Liver (tissue), 9 donors: Measurements from ENCODE around the gene RASA1. TPM values are rescaled to one million over a fixed set of nuclear protein-coding genes. Genes with fewer than 3 reads are reported as not detected.

Experiments used
- DNase-seq: peaks from one replicate; pipeline ENCODE4 v3.0.0-alpha.2; 2017; ENCODE audit warnings: low spot score
- H3K27ac ChIP-seq, 2 donors: one replicate each; pipeline ENCODE4 v1.7.0; 2013; ENCODE audit warnings: inconsistent platforms in 2 of 2, low read length in 2 of 2, control low read depth in 1 of 2, low read depth in 1 of 2, mild to moderate bottlenecking in 1 of 2
- H3K27me3 ChIP-seq, 4 donors: one replicate each; pipeline versions ENCODE4 v1.6.1 to v1.7.0; 2013; ENCODE audit warnings: low read length in 3 of 4, inconsistent platforms in 1 of 4, mild to moderate bottlenecking in 1 of 4, moderate library complexity in 1 of 4; ENCODE audit not compliant: control insufficient read depth in 4 of 4, insufficient read depth in 4 of 4
- H3K36me3 ChIP-seq, 4 donors: one replicate each; pipeline versions ENCODE4 v1.6.1 to v1.7.0; 2013; ENCODE audit warnings: low read length in 3 of 4, mild to moderate bottlenecking in 3 of 4, low read depth in 1 of 4, moderate library complexity in 1 of 4; ENCODE audit not compliant: control insufficient read depth in 4 of 4, insufficient read depth in 3 of 4
- H3K4me1 ChIP-seq, 4 donors: one replicate each; pipeline versions ENCODE4 v1.6.1 to v1.7.0; 2013; ENCODE audit warnings: low read length in 3 of 4, mild to moderate bottlenecking in 3 of 4, moderate library complexity in 1 of 4; ENCODE audit not compliant: control insufficient read depth in 4 of 4, insufficient read depth in 4 of 4
- H3K4me3 ChIP-seq, 3 donors: one replicate each; pipeline versions ENCODE4 v1.6.1 to v1.7.0; 2013; ENCODE audit warnings: low read length in 3 of 3, control low read depth in 1 of 3, low read depth in 1 of 3, mild to moderate bottlenecking in 1 of 3
- H3K9ac ChIP-seq, 2 donors: one replicate each; pipeline ENCODE4 v1.7.0; 2013; ENCODE audit warnings: low read length in 2 of 2, mild to moderate bottlenecking in 2 of 2, moderate library complexity in 2 of 2, control low read depth in 1 of 2, low read depth in 1 of 2
- H3K9me3 ChIP-seq, 4 donors: one replicate each; pipeline versions ENCODE4 v1.6.1 to v1.7.0; 2013; ENCODE audit warnings: low read length in 3 of 4; ENCODE audit not compliant: control insufficient read depth in 4 of 4
- EGR1 ChIP-seq, 2 donors: IDR thresholded peaks; 2 replicates each; pipeline ENCODE4 v1.6.1; 2016 to 2018; ENCODE audit warnings: antibody characterized with exemption in 2 of 2, low read depth in 2 of 2
- FOXA1 ChIP-seq: IDR thresholded peaks from 2 replicates; pipeline ENCODE4 v1.6.1; 2016; ENCODE audit warnings: antibody characterized with exemption
- FOXA2 ChIP-seq: IDR thresholded peaks from 2 replicates; pipeline ENCODE4 v1.6.1; 2016; ENCODE audit warnings: antibody characterized with exemption
- GABPA ChIP-seq, 2 donors: IDR thresholded peaks in 1 of 2; conservative IDR thresholded peaks in 1 of 2; 2 replicates each; pipeline ENCODE4 v1.6.1; 2016; ENCODE audit warnings: antibody characterized with exemption in 2 of 2, mild to moderate bottlenecking in 1 of 2, moderate library complexity in 1 of 2
- HNF4A ChIP-seq, 2 donors: conservative IDR thresholded peaks; 2 replicates each; pipeline ENCODE4 v1.6.1; 2016; ENCODE audit warnings: antibody characterized with exemption in 2 of 2, mild to moderate bottlenecking in 2 of 2
- HNF4G ChIP-seq: IDR thresholded peaks from 2 replicates; pipeline ENCODE4 v1.6.1; 2016; ENCODE audit warnings: antibody characterized with exemption
- JUND ChIP-seq, 2 donors: IDR thresholded peaks; 2 replicates each; pipeline ENCODE4 v1.6.1; 2016; ENCODE audit warnings: antibody characterized with exemption in 2 of 2
- NR2F2 ChIP-seq: IDR thresholded peaks from 2 replicates; pipeline ENCODE4 v1.6.1; 2016; ENCODE audit warnings: antibody characterized with exemption
- RXRA ChIP-seq, 2 donors: IDR thresholded peaks; 2 replicates each; pipeline ENCODE4 v1.6.1; 2017 to 2018; ENCODE audit warnings: antibody characterized with exemption in 2 of 2, mild to moderate bottlenecking in 1 of 2
- SP1 ChIP-seq: IDR thresholded peaks from 2 replicates; pipeline ENCODE4 v1.6.1; 2018; ENCODE audit warnings: antibody characterized with exemption, mild to moderate bottlenecking
- TAF1 ChIP-seq: conservative IDR thresholded peaks from 2 replicates; pipeline ENCODE4 v1.6.1; 2016; ENCODE audit warnings: antibody characterized with exemption, mild to moderate bottlenecking
- WGBS: extraction: QIAGEN DNeasy Blood & Tissue Kit; methylation state at CpG from one replicate; pipeline ENCODE4 v1.1.7; 2013; 5-methylcytosine and 5-hydroxymethylcytosine counted together
- polyA plus RNA-seq, 2 donors: library from polyadenylated mRNA; stranded (reverse) in 1 of 2; unstranded in 1 of 2; fragments of 200-250 nt in 1 of 2; fragments of >200 nt in 1 of 2; fragmentation: Nextera tagmentation in 1 of 2; extraction: Ambion mirVana in 1 of 2; gene quantifications; one replicate each; pipeline versions ENCODE4 v1.2.1 to v1.2.3, GENCODE V29; 2013 to 2015
- total RNA-seq, 2 donors: library from RNA; depleted of rRNA; stranded (reverse); fragments of >200 nt; gene quantifications; one replicate each; pipeline ENCODE4 v1.2.3, GENCODE V29; 2014
- TF ChIP-seq, protein P1 (sequence below): IDR thresholded peaks from 2 replicates; pipeline ENCODE4 v1.6.1; 2016; ENCODE audit warnings: antibody characterized with exemption, mild to moderate bottlenecking
- TF ChIP-seq, protein P2 (sequence below): IDR thresholded peaks from 2 replicates; pipeline ENCODE4 v1.6.1; 2016; ENCODE audit warnings: antibody characterized with exemption
- TF ChIP-seq, protein P3 (sequence below): IDR thresholded peaks from 2 replicates; pipeline ENCODE4 v1.6.1; 2016; ENCODE audit warnings: antibody characterized with exemption
- TF ChIP-seq, protein P4 (sequence below): IDR thresholded peaks from 2 replicates; pipeline ENCODE4 v1.6.1; 2016; ENCODE audit warnings: antibody characterized with exemption
- TF ChIP-seq, protein P5 (sequence below): fragments of 150-350 bp; IDR thresholded peaks from 2 replicates; pipeline ENCODE4 v1.5.1; 2017; ENCODE audit warnings: improper control_type of control experiment, low read depth, low read length; ENCODE audit not compliant: missing input control
- donor health status: healthy.
- donor health status: healthy.
- donor health status: healthy.
- donor health status: healthy.
- donor health status: healthy.

The RASA1 gene
- total and polyA plus RNA-seq, 4 donors: 3.7 to 18.1 (median 7.0) TPM

DNA sequence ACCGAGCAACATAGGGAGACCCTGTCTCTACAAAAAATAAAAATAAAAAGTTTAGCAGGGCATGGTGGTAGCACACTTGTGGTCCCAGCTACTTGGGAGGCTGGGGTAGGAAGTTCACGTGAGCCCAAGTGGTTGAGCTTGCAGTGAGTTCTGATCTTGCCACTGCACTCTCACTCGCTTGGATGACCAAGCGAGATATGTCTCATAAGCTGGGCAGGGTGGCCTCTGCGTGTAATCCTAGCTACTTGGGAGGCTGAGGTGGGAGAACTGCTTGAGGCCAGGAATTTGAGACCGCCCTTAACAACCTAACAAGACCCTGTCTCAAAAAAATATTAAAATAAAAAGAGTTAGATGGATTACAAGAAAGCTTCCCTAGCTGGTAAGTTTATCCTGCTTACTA is 32.5 kb downstream of the RASA1 start (continued):
- TF ChIP-seq, protein P1, sequence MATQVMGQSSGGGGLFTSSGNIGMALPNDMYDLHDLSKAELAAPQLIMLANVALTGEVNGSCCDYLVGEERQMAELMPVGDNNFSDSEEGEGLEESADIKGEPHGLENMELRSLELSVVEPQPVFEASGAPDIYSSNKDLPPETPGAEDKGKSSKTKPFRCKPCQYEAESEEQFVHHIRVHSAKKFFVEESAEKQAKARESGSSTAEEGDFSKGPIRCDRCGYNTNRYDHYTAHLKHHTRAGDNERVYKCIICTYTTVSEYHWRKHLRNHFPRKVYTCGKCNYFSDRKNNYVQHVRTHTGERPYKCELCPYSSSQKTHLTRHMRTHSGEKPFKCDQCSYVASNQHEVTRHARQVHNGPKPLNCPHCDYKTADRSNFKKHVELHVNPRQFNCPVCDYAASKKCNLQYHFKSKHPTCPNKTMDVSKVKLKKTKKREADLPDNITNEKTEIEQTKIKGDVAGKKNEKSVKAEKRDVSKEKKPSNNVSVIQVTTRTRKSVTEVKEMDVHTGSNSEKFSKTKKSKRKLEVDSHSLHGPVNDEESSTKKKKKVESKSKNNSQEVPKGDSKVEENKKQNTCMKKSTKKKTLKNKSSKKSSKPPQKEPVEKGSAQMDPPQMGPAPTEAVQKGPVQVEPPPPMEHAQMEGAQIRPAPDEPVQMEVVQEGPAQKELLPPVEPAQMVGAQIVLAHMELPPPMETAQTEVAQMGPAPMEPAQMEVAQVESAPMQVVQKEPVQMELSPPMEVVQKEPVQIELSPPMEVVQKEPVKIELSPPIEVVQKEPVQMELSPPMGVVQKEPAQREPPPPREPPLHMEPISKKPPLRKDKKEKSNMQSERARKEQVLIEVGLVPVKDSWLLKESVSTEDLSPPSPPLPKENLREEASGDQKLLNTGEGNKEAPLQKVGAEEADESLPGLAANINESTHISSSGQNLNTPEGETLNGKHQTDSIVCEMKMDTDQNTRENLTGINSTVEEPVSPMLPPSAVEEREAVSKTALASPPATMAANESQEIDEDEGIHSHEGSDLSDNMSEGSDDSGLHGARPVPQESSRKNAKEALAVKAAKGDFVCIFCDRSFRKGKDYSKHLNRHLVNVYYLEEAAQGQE: no peak
- TF ChIP-seq HNF4G (no peak), RXRA (IDR thresholded peaks at IDR 0.05) (no peak), TAF1 (no peak)

DNA sequence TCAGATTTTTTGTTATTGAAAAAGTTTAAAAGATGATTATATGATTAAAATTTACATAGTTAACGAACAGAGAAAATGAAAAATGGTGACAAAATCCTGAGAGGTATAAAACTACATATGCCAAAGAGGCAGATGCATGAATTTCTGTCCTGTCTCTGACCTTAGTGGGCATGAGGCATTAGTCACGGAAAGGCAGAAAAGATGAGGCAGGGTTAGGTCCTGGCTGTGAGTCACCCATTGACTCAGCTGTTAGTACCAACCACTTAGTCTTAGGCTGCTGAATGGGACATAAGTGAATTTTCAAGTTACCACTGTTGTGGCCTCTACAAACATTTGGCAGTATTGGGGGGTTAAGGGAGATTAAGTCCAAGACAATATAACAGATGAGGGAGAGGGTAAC is 33.1 kb downstream of the RASA1 start:
- Histone ChIP-seq H3K27ac (no peak overlapping the region), H3K36me3 (peaks cover 0 to 6% (median under 1%) of the 10 kb centered on the region in 4 donors), H3K4me3 (no peak overlapping the region), H3K27me3 (no peaks in the 10 kb centered on the region), H3K9ac (no peak overlapping the region), H3K4me1 (no peaks in the 10 kb centered on the region), H3K9me3 (no peaks in the 10 kb centered on the region)
- TF ChIP-seq GABPA (IDR thresholded peaks at IDR 0.05 in 1 of 2, conservative IDR thresholded peaks at IDR 0.05 in 1 of 2): no peak
- TF ChIP-seq TAF1: no peak
- no peak for TF ChIP-seq RXRA (IDR thresholded peaks at IDR 0.05)
- TF ChIP-seq JUND (IDR thresholded peaks at IDR 0.05): no peak
- TF ChIP-seq EGR1 (IDR thresholded peaks at IDR 0.05; ENCODE audit: low read depth in 2 of 2): no peak
- TF ChIP-seq, protein P2, sequence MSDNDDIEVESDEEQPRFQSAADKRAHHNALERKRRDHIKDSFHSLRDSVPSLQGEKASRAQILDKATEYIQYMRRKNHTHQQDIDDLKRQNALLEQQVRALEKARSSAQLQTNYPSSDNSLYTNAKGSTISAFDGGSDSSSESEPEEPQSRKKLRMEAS: no peak
- TF ChIP-seq FOXA1: no peak
- no peak for TF ChIP-seq NR2F2
- WGBS: 94% methylated on average over 2 of the region's 2 CpGs
- DNase-seq: no peak

DNA sequence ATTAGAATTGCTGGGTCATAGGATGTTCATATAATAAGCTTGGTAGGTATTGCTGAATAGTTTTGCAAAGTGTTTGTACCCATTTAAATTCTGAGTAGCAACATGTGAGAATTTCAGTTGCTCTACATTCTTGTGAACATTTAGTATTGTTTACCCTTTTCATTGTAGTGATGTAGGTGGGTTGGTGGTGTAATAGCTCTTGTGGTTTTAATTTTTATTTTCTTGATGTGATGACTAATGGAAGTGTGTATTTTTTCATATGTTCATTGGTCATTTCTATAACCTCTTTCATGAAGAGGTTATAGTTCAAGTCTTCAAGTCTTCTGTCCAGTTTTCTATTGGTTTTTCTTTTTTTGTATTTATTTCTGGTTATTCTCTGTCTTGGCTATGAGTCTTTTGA is 34.4 kb downstream of the RASA1 start:
- DNase-seq: no peak
- Histone ChIP-seq H3K9ac (no peak overlapping the region), H3K4me1 (no peaks in the 10 kb centered on the region), H3K9me3 (no peaks in the 10 kb centered on the region), H3K4me3 (no peak overlapping the region), H3K27me3 (no peaks in the 10 kb centered on the region), H3K27ac (no peak overlapping the region), H3K36me3 (peaks cover 0 to 6% (median under 1%) of the 10 kb centered on the region in 4 donors)
- TF ChIP-seq FOXA2: no peak
- no peak for TF ChIP-seq NR2F2
- TF ChIP-seq HNF4A (conservative IDR thresholded peaks at IDR 0.05): no peak
- TF ChIP-seq, protein P3, sequence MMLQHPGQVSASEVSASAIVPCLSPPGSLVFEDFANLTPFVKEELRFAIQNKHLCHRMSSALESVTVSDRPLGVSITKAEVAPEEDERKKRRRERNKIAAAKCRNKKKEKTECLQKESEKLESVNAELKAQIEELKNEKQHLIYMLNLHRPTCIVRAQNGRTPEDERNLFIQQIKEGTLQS: no peak

DNA sequence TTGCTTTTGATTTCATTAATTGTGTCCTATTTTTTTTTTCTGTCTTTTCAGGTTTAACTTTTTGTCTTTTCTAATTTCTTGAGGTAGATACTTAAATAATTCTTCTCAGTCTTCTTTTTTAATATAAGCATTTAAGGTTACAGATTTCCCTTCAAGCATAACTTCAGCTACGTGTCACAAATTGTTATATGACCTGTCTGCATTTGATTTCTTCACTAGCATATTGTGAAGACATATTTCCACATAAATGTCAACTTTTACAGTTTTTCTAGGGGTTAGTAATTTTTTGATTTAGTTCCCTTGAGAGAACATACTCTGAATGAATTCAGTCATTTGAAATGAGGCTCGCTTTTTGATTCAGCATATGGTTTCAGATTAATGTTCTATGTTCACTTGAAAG is 35.6 kb downstream of the RASA1 start:
- Histone ChIP-seq H3K27ac (no peak overlapping the region), H3K36me3 (peaks cover 0 to 6% (median under 1%) of the 10 kb centered on the region in 4 donors), H3K4me3 (no peak overlapping the region), H3K4me1 (no peaks in the 10 kb centered on the region), H3K9ac (no peak overlapping the region), H3K27me3 (no peaks in the 10 kb centered on the region), H3K9me3 (no peaks in the 10 kb centered on the region)
- 95% methylated on average over 2 of the region's 2 CpGs for WGBS
- no peak for DNase-seq
- TF ChIP-seq NR2F2: no peak
- TF ChIP-seq, protein P4, sequence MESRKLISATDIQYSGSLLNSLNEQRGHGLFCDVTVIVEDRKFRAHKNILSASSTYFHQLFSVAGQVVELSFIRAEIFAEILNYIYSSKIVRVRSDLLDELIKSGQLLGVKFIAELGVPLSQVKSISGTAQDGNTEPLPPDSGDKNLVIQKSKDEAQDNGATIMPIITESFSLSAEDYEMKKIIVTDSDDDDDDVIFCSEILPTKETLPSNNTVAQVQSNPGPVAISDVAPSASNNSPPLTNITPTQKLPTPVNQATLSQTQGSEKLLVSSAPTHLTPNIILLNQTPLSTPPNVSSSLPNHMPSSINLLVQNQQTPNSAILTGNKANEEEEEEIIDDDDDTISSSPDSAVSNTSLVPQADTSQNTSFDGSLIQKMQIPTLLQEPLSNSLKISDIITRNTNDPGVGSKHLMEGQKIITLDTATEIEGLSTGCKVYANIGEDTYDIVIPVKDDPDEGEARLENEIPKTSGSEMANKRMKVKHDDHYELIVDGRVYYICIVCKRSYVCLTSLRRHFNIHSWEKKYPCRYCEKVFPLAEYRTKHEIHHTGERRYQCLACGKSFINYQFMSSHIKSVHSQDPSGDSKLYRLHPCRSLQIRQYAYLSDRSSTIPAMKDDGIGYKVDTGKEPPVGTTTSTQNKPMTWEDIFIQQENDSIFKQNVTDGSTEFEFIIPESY: no peak
- no peak for TF ChIP-seq RXRA (IDR thresholded peaks at IDR 0.05)
- no peak for TF ChIP-seq GABPA (IDR thresholded peaks at IDR 0.05 in 1 of 2, conservative IDR thresholded peaks at IDR 0.05 in 1 of 2)
- TF ChIP-seq EGR1 (IDR thresholded peaks at IDR 0.05; ENCODE audit: low read depth in 2 of 2): no peak
- TF ChIP-seq, protein P2: no peak
- TF ChIP-seq HNF4A (conservative IDR thresholded peaks at IDR 0.05): no peak
- TF ChIP-seq JUND (IDR thresholded peaks at IDR 0.05): no peak
- TF ChIP-seq SP1: no peak
- TF ChIP-seq TAF1: no peak
- TF ChIP-seq, protein P5, sequence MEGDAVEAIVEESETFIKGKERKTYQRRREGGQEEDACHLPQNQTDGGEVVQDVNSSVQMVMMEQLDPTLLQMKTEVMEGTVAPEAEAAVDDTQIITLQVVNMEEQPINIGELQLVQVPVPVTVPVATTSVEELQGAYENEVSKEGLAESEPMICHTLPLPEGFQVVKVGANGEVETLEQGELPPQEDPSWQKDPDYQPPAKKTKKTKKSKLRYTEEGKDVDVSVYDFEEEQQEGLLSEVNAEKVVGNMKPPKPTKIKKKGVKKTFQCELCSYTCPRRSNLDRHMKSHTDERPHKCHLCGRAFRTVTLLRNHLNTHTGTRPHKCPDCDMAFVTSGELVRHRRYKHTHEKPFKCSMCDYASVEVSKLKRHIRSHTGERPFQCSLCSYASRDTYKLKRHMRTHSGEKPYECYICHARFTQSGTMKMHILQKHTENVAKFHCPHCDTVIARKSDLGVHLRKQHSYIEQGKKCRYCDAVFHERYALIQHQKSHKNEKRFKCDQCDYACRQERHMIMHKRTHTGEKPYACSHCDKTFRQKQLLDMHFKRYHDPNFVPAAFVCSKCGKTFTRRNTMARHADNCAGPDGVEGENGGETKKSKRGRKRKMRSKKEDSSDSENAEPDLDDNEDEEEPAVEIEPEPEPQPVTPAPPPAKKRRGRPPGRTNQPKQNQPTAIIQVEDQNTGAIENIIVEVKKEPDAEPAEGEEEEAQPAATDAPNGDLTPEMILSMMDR: no peak
- no peak for TF ChIP-seq FOXA2
- TF ChIP-seq FOXA1: no peak
